Esophagus squamous epithelium (tissue), 5 donors: ENCODE results near the gene BABAM2. TPM values are rescaled to one million over a fixed set of nuclear protein-coding genes. Genes with fewer than 3 reads are reported as not detected.
"Not testable (repeated sequence)": the region's sequence is repeated elsewhere in the genome, so short reads cannot be mapped to it uniquely, and the experiment has no call there.

Experiments used
- DNase-seq: peaks from one replicate; lab custom pipeline; 2025; lab: John Stamatoyannopoulos, UW
- H3K27ac ChIP-seq, 4 donors: fragments of 200-600 bp; sonication (generic); one replicate each; pipeline ENCODE4 v1.5.1; 2016 to 2019; ENCODE audit warnings: mild to moderate bottlenecking in 1 of 4
- H3K27me3 ChIP-seq, 4 donors: fragments of 200-600 bp; sonication (generic); 1 replicate in 3 of 4; 2 replicates in 1 of 4; pipeline versions ENCODE4 v1.5.1 to v1.6.0; 2017 to 2021; ENCODE audit warnings: antibody characterized with exemption in 1 of 4
- H3K36me3 ChIP-seq, 3 donors: fragments of 200-600 bp; sonication (generic); one replicate each; pipeline ENCODE4 v1.5.1; 2016 to 2019
- H3K4me1 ChIP-seq, 3 donors: fragments of 200-600 bp; sonication (generic); one replicate each; pipeline ENCODE4 v1.5.1; 2017 to 2019
- H3K4me3 ChIP-seq, 4 donors: fragments of 200-600 bp; sonication (generic); 1 replicate in 3 of 4; 2 replicates in 1 of 4; pipeline ENCODE4 v1.5.1; 2016 to 2019; ENCODE audit warnings: mild to moderate bottlenecking in 2 of 4, moderate library complexity in 1 of 4
- H3K9me3 ChIP-seq, 3 donors: fragments of 200-600 bp; sonication (generic); one replicate each; pipeline ENCODE4 v1.5.1; 2016 to 2019
- POLR2A ChIP-seq, 4 donors: fragments of 450-650 bp; IDR thresholded peaks; one replicate each; pipeline ENCODE4 v1.6.1; 2017; ENCODE audit warnings: antibody characterized with exemption in 4 of 4, mild to moderate bottlenecking in 4 of 4, moderate library complexity in 3 of 4
- WGBS, 2 donors: methylation state at CpG; one replicate each; pipeline ENCODE4 v1.1.5; 2018; 5-methylcytosine and 5-hydroxymethylcytosine counted together
- intact Hi-C: fragments of 100-400 bp; cut with DNase I; formaldehyde crosslinking; loops from one replicate; pipeline ENCODE4 v1.15.0; 2022
- total RNA-seq, 4 donors: library from RNA; depleted of rRNA; stranded (reverse); fragments of >200 nt; gene quantifications; one replicate each; pipeline ENCODE4 v1.1.0, GENCODE V29; 2016
- TF ChIP-seq, protein P1 (sequence below), 6 experiments: fragments of 450-650 bp in 4 of 6; fragments of 200-600 bp in 2 of 6; sonication (generic) in 2 of 6; IDR thresholded peaks; one replicate each; pipeline ENCODE4 v1.5.1; 2016 to 2019; ENCODE audit warnings: antibody characterized with exemption in 6 of 6, mild to moderate bottlenecking in 4 of 6, moderate library complexity in 4 of 6
- donor health status: DM: yes; HTN: yes; CAD: no.

BABAM2 gene
- total RNA-seq, 4 donors from 2014 or later = 16.6 to 28.3 (median 24.3) TPM

DNA sequence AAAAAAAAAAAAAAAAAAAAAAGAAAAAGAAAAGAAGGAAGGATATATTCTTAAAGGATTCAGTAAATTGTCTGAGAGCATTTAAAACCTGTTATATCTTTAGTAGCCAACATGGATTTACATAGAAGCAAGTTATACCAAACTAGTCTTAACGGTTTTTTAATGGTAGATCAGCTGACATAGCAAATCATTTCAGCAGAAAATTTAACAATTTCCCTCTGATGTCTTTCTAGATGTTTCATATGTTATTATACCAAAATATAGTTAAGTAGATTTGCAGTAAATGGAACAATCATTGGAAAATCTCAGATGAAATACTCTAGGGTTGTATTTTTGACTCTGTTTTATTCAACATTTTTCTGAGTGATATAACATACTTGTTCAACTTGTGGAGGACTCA is 72.9 kb downstream of the BABAM2 start:
- WGBS, 2 donors = 90 to 95% methylated on average over 1 of the region's 1 CpG
- intact Hi-C loops = no loop called here
- TF ChIP-seq, protein P1, sequence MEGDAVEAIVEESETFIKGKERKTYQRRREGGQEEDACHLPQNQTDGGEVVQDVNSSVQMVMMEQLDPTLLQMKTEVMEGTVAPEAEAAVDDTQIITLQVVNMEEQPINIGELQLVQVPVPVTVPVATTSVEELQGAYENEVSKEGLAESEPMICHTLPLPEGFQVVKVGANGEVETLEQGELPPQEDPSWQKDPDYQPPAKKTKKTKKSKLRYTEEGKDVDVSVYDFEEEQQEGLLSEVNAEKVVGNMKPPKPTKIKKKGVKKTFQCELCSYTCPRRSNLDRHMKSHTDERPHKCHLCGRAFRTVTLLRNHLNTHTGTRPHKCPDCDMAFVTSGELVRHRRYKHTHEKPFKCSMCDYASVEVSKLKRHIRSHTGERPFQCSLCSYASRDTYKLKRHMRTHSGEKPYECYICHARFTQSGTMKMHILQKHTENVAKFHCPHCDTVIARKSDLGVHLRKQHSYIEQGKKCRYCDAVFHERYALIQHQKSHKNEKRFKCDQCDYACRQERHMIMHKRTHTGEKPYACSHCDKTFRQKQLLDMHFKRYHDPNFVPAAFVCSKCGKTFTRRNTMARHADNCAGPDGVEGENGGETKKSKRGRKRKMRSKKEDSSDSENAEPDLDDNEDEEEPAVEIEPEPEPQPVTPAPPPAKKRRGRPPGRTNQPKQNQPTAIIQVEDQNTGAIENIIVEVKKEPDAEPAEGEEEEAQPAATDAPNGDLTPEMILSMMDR (IDR thresholded peaks at IDR 0.05) = no peak
- TF ChIP-seq POLR2A (IDR thresholded peaks at IDR 0.05) = no peak
- DNase-seq = no peak
- Histone ChIP-seq H3K36me3 (peaks cover 0 to 4% (median 0%) of the 10 kb centered on the region in 3 donors), H3K27ac (no peak overlapping the region), H3K4me3 (no peak overlapping the region), H3K9me3 (peaks cover 0 to 8% (median under 1%) of the 10 kb centered on the region in 3 donors), H3K4me1 (peaks cover 0 to 43% (median 33%) of the 10 kb centered on the region in 3 donors), H3K27me3 (no peaks in the 10 kb centered on the region)

GRCh38 chr2:27964067-27964466 is 73.5 kb downstream of the BABAM2 start:
- Histone ChIP-seq H3K27ac (no peak overlapping the region), H3K9me3 (peaks cover 0 to 8% (median 5%) of the 10 kb centered on the region in 3 donors), H3K4me1 (peaks cover 0 to 38% (median 29%) of the 10 kb centered on the region in 3 donors), H3K27me3 (no peaks in the 10 kb centered on the region), H3K4me3 (no peak overlapping the region), H3K36me3 (peaks cover 0 to 4% (median 0%) of the 10 kb centered on the region in 3 donors)
- intact Hi-C loops = no loop called here
- no peak for DNase-seq
- no peak for TF ChIP-seq POLR2A (IDR thresholded peaks at IDR 0.05)
- TF ChIP-seq, protein P1 (IDR thresholded peaks at IDR 0.05) = no peak
- 97 to 100% methylated on average over 3 of the region's 3 CpGs for WGBS, 2 donors

DNA sequence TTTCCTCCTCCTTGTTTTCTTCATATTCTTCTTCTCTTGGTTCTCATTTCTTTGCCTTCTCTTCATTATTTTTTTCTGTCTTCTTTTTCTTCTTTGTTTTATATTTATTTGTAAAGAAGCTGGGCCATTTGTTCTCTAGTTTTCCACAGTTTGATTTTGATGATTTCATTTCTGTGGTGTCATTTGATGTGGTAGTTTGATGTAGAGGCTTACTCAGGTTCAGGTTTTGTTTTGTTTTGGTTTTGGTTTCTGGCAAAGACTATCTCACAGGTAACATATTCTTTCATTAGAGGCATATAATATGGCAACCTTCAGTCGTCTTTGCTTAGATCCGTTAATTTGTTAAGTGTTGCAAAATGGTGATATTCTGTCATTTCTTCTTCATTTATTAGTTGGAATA is 75.3 kb downstream of the BABAM2 start:
- intact Hi-C loops = no loop called here
- no peak for TF ChIP-seq POLR2A (IDR thresholded peaks at IDR 0.05)
- Histone ChIP-seq H3K27ac (no peak overlapping the region), H3K27me3 (no peaks in the 10 kb centered on the region), H3K9me3 (peaks cover 0 to 8% (median 5%) of the 10 kb centered on the region in 3 donors), H3K4me1 (peaks cover 0 to 20% (median 12%) of the 10 kb centered on the region in 3 donors), H3K36me3 (peaks cover 0 to 4% (median 0%) of the 10 kb centered on the region in 3 donors), H3K4me3 (no peak overlapping the region)
- no peak for DNase-seq
- WGBS, 2 donors = 77 to 81% methylated on average over 2 of the region's 2 CpGs

GRCh38 chr2:27966466-27966865 is 75.9 kb downstream of the BABAM2 start:
- Histone ChIP-seq H3K36me3 (peaks cover 0 to 4% (median 0%) of the 10 kb centered on the region in 3 donors), H3K4me1 (peaks cover 0 to 16% (median 10%) of the 10 kb centered on the region in 3 donors), H3K27ac (peak overlapping the region in 1 of 4 donors; percentile 7), H3K9me3 (peaks cover 0 to 8% (median 5%) of the 10 kb centered on the region in 3 donors), H3K4me3 (no peak overlapping the region), H3K27me3 (no peaks in the 10 kb centered on the region)
- no peak for TF ChIP-seq POLR2A (IDR thresholded peaks at IDR 0.05)
- TF ChIP-seq, protein P1 (IDR thresholded peaks at IDR 0.05) = no peak
- DNase-seq = no peak
- WGBS, 2 donors = 55 to 61% methylated on average over 3 of the region's 3 CpGs
- intact Hi-C loops = no loop called here

GRCh38 chr2:27967076-27967475 is 76.5 kb downstream of the BABAM2 start:
- intact Hi-C loops = no loop called here
- Histone ChIP-seq H3K4me3 (no peak overlapping the region), H3K4me1 (peaks cover 0 to 16% (median 7%) of the 10 kb centered on the region in 3 donors), H3K9me3 (peaks cover 0 to 8% (median 5%) of the 10 kb centered on the region in 3 donors), H3K27me3 (no peaks in the 10 kb centered on the region), H3K36me3 (peaks cover 0 to 4% (median 0%) of the 10 kb centered on the region in 3 donors), H3K27ac (no peak overlapping the region)
- DNase-seq = no peak
- TF ChIP-seq, protein P1 (IDR thresholded peaks at IDR 0.05) = no peak
- TF ChIP-seq POLR2A (IDR thresholded peaks at IDR 0.05) = no peak
- WGBS, 2 donors = 84% methylated on average over 4 of the region's 4 CpGs

DNA sequence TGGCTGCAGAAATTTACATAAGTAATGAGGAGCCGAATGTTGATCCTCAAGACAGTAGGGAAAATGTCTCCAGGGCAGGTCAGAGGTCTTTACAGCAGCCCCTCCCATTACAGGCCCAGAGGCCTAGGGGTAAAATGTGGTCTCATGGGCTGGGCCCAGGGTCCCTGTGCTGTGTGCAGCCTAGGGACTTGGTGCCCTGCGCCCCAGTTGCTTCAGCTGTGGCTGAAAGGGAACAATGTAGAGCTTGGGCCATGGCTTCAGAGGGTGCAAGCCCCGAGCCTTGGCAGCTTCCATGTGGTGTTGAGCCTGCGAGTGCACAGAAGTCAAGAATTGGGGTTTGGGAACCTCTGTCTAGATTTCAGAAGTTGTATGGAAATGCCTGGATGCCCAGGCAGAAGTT is 77.5 kb downstream of the BABAM2 start:
- intact Hi-C loops, H3K27me3 ChIP-seq, H3K27ac ChIP-seq, DNase-seq, H3K4me3 ChIP-seq, H3K36me3 ChIP-seq, H3K9me3 ChIP-seq: not testable (repeated sequence)
- H3K4me1 ChIP-seq = peaks cover 0 to 16% (median 6%) of the 10 kb centered on the region in 3 donors
- WGBS, 2 donors = 97 to 100% methylated on average over 2 to 3 of the region's 4 CpGs

DNA sequence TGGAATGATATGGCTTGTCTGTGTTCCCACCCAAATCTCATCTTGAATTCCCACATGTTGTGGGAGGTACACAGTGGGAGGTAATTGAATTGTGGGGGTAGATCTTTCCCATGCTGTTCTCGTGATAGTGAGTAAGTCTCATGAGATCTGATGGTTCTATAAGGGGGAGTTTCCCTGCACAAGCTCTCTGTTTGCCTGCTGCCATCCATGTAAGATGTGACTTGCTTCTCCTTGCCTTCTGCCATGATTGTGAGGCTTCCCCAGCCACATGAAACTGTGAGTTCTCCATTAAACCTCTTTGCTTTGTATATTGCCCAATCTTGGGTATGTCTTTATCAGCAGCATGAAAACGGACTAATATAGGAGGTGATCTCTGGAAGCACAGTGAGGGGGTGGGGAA is 78.4 kb downstream of the BABAM2 start:
- H3K9me3 ChIP-seq, DNase-seq, H3K4me3 ChIP-seq, H3K36me3 ChIP-seq, H3K27ac ChIP-seq, H3K27me3 ChIP-seq, intact Hi-C loops: not testable (repeated sequence)
- H3K4me1 ChIP-seq = peaks cover 0 to 16% (median 6%) of the 10 kb centered on the region in 3 donors
- WGBS, 2 donors = 70 to 100% methylated on average over 2 of the region's 2 CpGs
